SK-N-SH treated with all-trans-retinoic acid at 6 μM for 48 hours (cell line): ENCODE data around the gene AUTS2.

Experiments used
- BACH2 ChIP-seq: fragments of 250-450 bp; sonication (Bioruptor Pico); IDR thresholded peaks from 2 replicates; pipeline ENCODE4 v1.9.0; 2021; ENCODE audit warnings: mild to moderate bottlenecking, borderline replicate concordance
- GLIS3 ChIP-seq: fragments of 250-450 bp; sonication (Bioruptor Pico); IDR thresholded peaks from 2 replicates; pipeline ENCODE4 v1.5.0; 2020; ENCODE audit warnings: mild to moderate bottlenecking, moderate library complexity
- PATZ1 ChIP-seq: fragments of 250-450 bp; sonication (Bioruptor Pico); IDR thresholded peaks from 2 replicates; pipeline ENCODE4 v1.8.0; 2020; ENCODE audit warnings: mild to moderate bottlenecking, moderate library complexity, borderline replicate concordance
- SNAI2 ChIP-seq: fragments of 250-450 bp; sonication (Bioruptor Pico); IDR thresholded peaks from 2 replicates; pipeline ENCODE4 v1.5.0; 2020; ENCODE audit warnings: mild to moderate bottlenecking, moderate library complexity
- TCF4 ChIP-seq: fragments of 250-450 bp; sonication (Bioruptor Pico); IDR thresholded peaks from 2 replicates; pipeline ENCODE4 v1.8.0; 2021; ENCODE audit warnings: mild to moderate bottlenecking, moderate library complexity, borderline replicate concordance

- no peak for TF ChIP-seq BACH2 (CRISPR knock-in tag)
- no peak for TF ChIP-seq SNAI2 (CRISPR knock-in tag)
- no peak for TF ChIP-seq PATZ1 (CRISPR knock-in tag)
- TF ChIP-seq GLIS3 (CRISPR knock-in tag), result 0 out of 2 replicates have a peak, but pooled peaks have one; percentile 54
- no peak for TF ChIP-seq TCF4
Observed at GRCh38 chr7:70093205-70093904, 495.1 kb downstream of the AUTS2 start.
